Sigmoid colon (tissue), 7 donors: ENCODE data around the gene DDX60. TPM values are rescaled to one million over a fixed set of nuclear protein-coding genes. Genes with fewer than 3 reads are reported as not detected.

ENCODE experiments used
- DNase-seq: peaks from one replicate; pipeline ENCODE4 v3.0.0-alpha.2; 2019
- H3K27ac ChIP-seq, 4 donors: fragments of 200-600 bp; sonication (generic); one replicate each; pipeline ENCODE4 v1.5.1; 2016 to 2019; ENCODE audit warnings: mild to moderate bottlenecking in 1 of 4
- H3K27me3 ChIP-seq, 3 donors: fragments of 200-600 bp; sonication (generic); one replicate each; pipeline ENCODE4 v1.5.1; 2019; ENCODE audit warnings: mild to moderate bottlenecking in 1 of 3
- H3K36me3 ChIP-seq, 4 donors: fragments of 200-600 bp; sonication (generic); one replicate each; pipeline ENCODE4 v1.5.1; 2016 to 2019
- H3K4me1 ChIP-seq, 4 donors: fragments of 200-600 bp; sonication (generic); one replicate each; pipeline ENCODE4 v1.5.1; 2017 to 2019
- H3K4me3 ChIP-seq, 4 donors: fragments of 200-600 bp; sonication (generic); one replicate each; pipeline ENCODE4 v1.5.1; 2017 to 2019; ENCODE audit warnings: mild to moderate bottlenecking in 2 of 4, moderate library complexity in 1 of 4
- H3K9me3 ChIP-seq, 4 donors: fragments of 200-600 bp in 3 of 4; sonication (generic) in 3 of 4; one replicate each; pipeline versions ENCODE4 v1.5.1 to v1.6.1; 2013 to 2019
- EP300 ChIP-seq, 4 donors: sonication (generic); formaldehyde crosslinking; IDR thresholded peaks; one replicate each; pipeline ENCODE4 v1.6.1; 2017; ENCODE audit warnings: antibody characterized with exemption in 4 of 4
- POLR2A ChIP-seq, 2 donors: fragments of 450-650 bp; IDR thresholded peaks; one replicate each; pipeline ENCODE4 v1.6.1; 2016; ENCODE audit warnings: antibody characterized with exemption in 2 of 2, mild to moderate bottlenecking in 2 of 2, moderate library complexity in 2 of 2
- POLR2AphosphoS5 ChIP-seq, 4 donors: sonication (generic); formaldehyde crosslinking; IDR thresholded peaks; one replicate each; pipeline ENCODE4 v1.6.1; 2017; ENCODE audit warnings: antibody characterized with exemption in 4 of 4
- whole genome bisulfite sequencing, 2 donors: extraction: QIAGEN DNeasy Blood & Tissue Kit; methylation state at CpG; one replicate each; pipeline ENCODE4 v1.1.7; 2013; 5-methylcytosine and 5-hydroxymethylcytosine counted together
- intact Hi-C: fragments of 100-400 bp; cut with DNase I; formaldehyde crosslinking; loops from one replicate; pipeline ENCODE4 v1.15.1; 2023
- polyA plus RNA-seq, 3 donors: library from polyadenylated mRNA; stranded (reverse); fragments of 200-250 nt; gene quantifications; one replicate each; pipeline ENCODE4 v1.2.3, GENCODE V29; 2013
- total RNA-seq, 4 donors: library from RNA; depleted of rRNA; stranded (reverse); fragments of >200 nt; gene quantifications; one replicate each; pipeline ENCODE4 v1.1.0, GENCODE V29; 2016
- TF ChIP-seq, protein P1 (sequence below), 4 experiments: fragments of 450-650 bp in 3 of 4; fragments of 200-600 bp in 1 of 4; IDR thresholded peaks; one replicate each; pipeline ENCODE4 v1.5.1; 2016 to 2019; ENCODE audit warnings: antibody characterized with exemption in 4 of 4, mild to moderate bottlenecking in 3 of 4, moderate library complexity in 2 of 4
- donor health status: healthy with polysubstance abuse.
- donor health status: Bipolar disorder and iron deficiency.
- donor health status: healthy.

Gene DDX60
- total and polyA plus RNA-seq, 7 donors, result 7.2 to 98.5 (median 20.0) TPM

DNA sequence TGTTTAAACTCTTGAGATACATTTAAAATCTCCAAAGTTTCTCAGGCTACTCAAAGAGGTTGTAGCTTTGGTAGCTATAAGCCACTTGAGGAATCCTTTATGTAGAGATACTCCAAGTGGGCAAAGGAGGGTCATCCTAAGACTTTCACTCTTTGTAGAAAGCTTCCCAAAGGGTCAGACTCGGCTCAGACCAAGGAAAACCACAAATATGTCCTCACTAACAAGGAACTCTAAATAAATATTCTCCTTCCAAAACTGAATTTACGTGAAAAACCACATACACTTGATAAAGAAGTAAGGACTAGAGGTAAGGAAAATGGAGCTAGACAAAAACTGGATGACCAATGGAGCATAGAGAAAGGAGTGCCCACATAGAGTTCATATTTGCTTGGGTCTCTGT is 41.7 kb upstream of the DDX60 start:
- TF ChIP-seq POLR2A (IDR thresholded peaks at IDR 0.05), result no peak
- TF ChIP-seq, protein P1, sequence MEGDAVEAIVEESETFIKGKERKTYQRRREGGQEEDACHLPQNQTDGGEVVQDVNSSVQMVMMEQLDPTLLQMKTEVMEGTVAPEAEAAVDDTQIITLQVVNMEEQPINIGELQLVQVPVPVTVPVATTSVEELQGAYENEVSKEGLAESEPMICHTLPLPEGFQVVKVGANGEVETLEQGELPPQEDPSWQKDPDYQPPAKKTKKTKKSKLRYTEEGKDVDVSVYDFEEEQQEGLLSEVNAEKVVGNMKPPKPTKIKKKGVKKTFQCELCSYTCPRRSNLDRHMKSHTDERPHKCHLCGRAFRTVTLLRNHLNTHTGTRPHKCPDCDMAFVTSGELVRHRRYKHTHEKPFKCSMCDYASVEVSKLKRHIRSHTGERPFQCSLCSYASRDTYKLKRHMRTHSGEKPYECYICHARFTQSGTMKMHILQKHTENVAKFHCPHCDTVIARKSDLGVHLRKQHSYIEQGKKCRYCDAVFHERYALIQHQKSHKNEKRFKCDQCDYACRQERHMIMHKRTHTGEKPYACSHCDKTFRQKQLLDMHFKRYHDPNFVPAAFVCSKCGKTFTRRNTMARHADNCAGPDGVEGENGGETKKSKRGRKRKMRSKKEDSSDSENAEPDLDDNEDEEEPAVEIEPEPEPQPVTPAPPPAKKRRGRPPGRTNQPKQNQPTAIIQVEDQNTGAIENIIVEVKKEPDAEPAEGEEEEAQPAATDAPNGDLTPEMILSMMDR (IDR thresholded peaks at IDR 0.05), result no peak
- TF ChIP-seq POLR2AphosphoS5 (IDR thresholded peaks at IDR 0.05), result no peak
- TF ChIP-seq EP300 (IDR thresholded peaks at IDR 0.05), result no peak

GRCh38 chr4:168357941-168358340 is 39.4 kb upstream of the DDX60 start:
- no peaks in the 10 kb centered on the region for H3K9me3 ChIP-seq
- no peaks in the 10 kb centered on the region for H3K27me3 ChIP-seq
- intact Hi-C loops, result no loop called here
- DNase-seq, result no peak
- H3K4me1 ChIP-seq, result no peaks in the 10 kb centered on the region
- no peak overlapping the region for H3K4me3 ChIP-seq
- TF ChIP-seq, protein P1 (IDR thresholded peaks at IDR 0.05), result no peak
- TF ChIP-seq POLR2AphosphoS5 (IDR thresholded peaks at IDR 0.05) (no peak), POLR2A (IDR thresholded peaks at IDR 0.05) (no peak), EP300 (IDR thresholded peaks at IDR 0.05) (no peak)
- WGBS, 2 donors, result 49 to 50% methylated on average over 2 of the region's 2 CpGs
- peaks cover 0 to 30% (median 4%) of the 10 kb centered on the region in 4 donors for H3K36me3 ChIP-seq
- no peak overlapping the region for H3K27ac ChIP-seq

More for the DNA sequence above, 41.7 kb upstream of the DDX60 start:
- Histone ChIP-seq H3K4me3 (no peak overlapping the region), H3K4me1 (no peaks in the 10 kb centered on the region), H3K27ac (no peak overlapping the region), H3K27me3 (no peaks in the 10 kb centered on the region), H3K36me3 (peaks cover 0 to 30% (median 4%) of the 10 kb centered on the region in 4 donors), H3K9me3 (no peaks in the 10 kb centered on the region)
- intact Hi-C loops, result no loop called here
- no peak for DNase-seq
- 89 to 92% methylated on average over 2 of the region's 2 CpGs for WGBS, 2 donors

DNA sequence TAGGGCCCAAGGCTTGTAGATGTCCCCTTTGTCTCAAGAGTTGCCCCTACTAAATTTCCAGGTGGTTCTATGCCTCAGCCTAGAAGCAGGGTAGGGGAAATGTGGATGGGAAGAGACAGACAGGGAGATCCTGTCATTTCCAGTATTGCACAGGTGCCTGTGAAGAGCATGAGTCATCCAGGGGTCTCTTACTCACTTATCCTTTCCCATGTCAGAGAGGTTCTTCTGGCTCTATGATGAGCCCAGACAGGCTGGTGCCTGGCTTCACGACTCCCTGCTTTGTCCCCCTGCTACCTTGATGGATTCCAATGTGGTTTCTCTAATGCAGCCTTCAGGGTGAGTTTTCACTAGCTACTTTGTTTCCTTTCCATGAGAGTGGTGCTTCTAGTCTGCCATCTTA is 35.2 kb upstream of the DDX60 start:
- WGBS, 2 donors, result 91 to 93% methylated on average over 1 of the region's 1 CpG
- DNase-seq, result no peak
- intact Hi-C loops, result no loop called here
- H3K36me3 ChIP-seq, result peaks cover 0 to 8% (median 4%) of the 10 kb centered on the region in 4 donors
- no peaks in the 10 kb centered on the region for H3K4me1 ChIP-seq
- H3K4me3 ChIP-seq, result no peak overlapping the region
- TF ChIP-seq EP300 (IDR thresholded peaks at IDR 0.05) (no peak), POLR2A (IDR thresholded peaks at IDR 0.05) (no peak), POLR2AphosphoS5 (IDR thresholded peaks at IDR 0.05) (no peak)
- H3K27me3 ChIP-seq, result no peaks in the 10 kb centered on the region
- H3K9me3 ChIP-seq, result peaks cover 0 to 6% (median 0%) of the 10 kb centered on the region in 4 donors
- no peak overlapping the region for H3K27ac ChIP-seq

DNA sequence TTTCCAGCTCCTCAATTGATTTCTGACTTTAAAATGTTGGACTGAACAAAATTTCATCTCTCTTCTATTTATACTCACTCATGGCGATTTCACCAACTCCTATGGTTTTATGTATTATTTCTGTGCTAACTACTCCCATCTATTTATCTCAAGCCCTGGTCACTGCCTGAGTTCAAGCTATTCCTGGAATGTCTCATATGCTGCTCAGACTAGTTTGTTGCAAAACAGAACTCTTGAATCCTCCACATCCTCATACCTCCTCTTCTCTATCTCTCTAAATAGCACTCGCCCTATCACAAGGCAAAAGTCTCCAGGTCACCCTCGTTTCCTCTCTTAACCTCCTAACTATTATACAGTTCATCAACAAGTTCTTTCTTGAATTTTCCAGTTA is 19.0 kb upstream of the DDX60 start:
- DNase-seq, result no peak
- Histone ChIP-seq H3K36me3 (no peaks in the 10 kb centered on the region), H3K27me3 (no peaks in the 10 kb centered on the region), H3K27ac (no peak overlapping the region), H3K4me1 (no peaks in the 10 kb centered on the region), H3K9me3 (no peaks in the 10 kb centered on the region), H3K4me3 (no peak overlapping the region)
- TF ChIP-seq, protein P1 (IDR thresholded peaks at IDR 0.05), result no peak
- TF ChIP-seq EP300 (IDR thresholded peaks at IDR 0.05) (no peak), POLR2A (IDR thresholded peaks at IDR 0.05) (no peak), POLR2AphosphoS5 (IDR thresholded peaks at IDR 0.05) (no peak)
- 88 to 95% methylated on average over 3 of the region's 3 CpGs for WGBS, 2 donors
- intact Hi-C loops, result no loop called here

DNA sequence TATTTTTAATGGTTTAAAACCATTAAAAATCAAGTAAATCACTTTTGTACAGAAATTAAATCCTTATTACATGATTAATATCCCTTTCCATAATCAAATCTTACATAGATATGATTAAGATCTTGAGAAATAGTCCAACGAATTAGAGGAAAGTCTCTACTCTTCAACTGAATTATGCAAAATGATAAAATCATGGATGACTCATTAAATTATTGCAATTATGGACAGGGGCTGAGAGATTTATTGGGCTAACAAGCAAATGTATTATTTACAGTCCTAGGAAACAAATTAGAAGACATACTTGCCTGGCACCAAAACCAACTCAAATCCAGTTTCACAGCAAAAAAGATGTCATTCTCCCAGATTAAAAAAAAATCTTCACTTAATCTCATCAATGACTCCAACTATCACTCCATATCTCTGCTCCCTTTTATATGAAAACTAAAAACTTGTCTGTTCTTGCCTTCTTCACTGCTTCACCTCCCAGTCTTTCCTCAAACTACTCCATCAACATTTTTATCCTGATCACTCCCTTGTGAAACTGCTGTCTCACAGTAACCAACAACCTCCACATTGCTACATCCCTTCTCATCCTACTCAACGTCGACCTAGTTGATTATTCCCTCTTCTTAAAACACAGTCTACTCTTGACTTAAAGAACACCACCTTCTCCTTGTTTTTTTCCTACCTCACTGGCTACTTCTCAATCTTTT is 18.4 kb upstream of the DDX60 start:
- TF ChIP-seq EP300 (IDR thresholded peaks at IDR 0.05) (no peak), POLR2A (IDR thresholded peaks at IDR 0.05) (no peak), POLR2AphosphoS5 (IDR thresholded peaks at IDR 0.05) (no peak)
- TF ChIP-seq, protein P1 (IDR thresholded peaks at IDR 0.05), result no peak
- Histone ChIP-seq H3K27ac (no peak overlapping the region), H3K27me3 (no peaks in the 10 kb centered on the region), H3K36me3 (no peaks in the 10 kb centered on the region), H3K9me3 (no peaks in the 10 kb centered on the region), H3K4me3 (no peak overlapping the region), H3K4me1 (no peaks in the 10 kb centered on the region)
- no peak for DNase-seq
- intact Hi-C loops, result no loop called here
- 83 to 86% methylated on average over 3 of the region's 3 CpGs for WGBS, 2 donors
